Measurements from ENCODE around the gene L3MBTL4.
"Not testable (repeated sequence)": the region's sequence is repeated elsewhere in the genome, so short reads cannot be mapped to it uniquely, and the experiment has no call there.

- not testable (repeated sequence) for TF ChIP-seq POLR2A, CTCF, EP300 (IDR thresholded peaks at IDR 0.05)
Measured at GRCh38 chr18:6259324-6259723, 155.4 kb downstream of the L3MBTL4 start.

Data from sigmoid colon (tissue), 4 donors.